HG03196 (cell line): ENCODE measurements around the gene NSL1.
"Not testable (repeated sequence)": the region's sequence is repeated elsewhere in the genome, so short reads cannot be mapped to it uniquely, and the experiment has no call there.

Experiments used
- ATAC-seq: cut with Tn5 transposase; IDR thresholded peaks from one replicate; pipeline ENCODE4 v1.9.1; 2021; ENCODE audit not compliant: unreplicated experiment

Gene NSL1

GRCh38 chr1:212711974-212712373 is 79.6 kb downstream of the NSL1 start:
- not testable (repeated sequence) for ATAC-seq

GRCh38 chr1:212710566-212710965 is 81.0 kb downstream of the NSL1 start:
- no peak for ATAC-seq

GRCh38 chr1:212703991-212704564 is 87.5 kb downstream of the NSL1 start:
- ATAC-seq: no peak

GRCh38 chr1:212702672-212703071 is 88.9 kb downstream of the NSL1 start:
- ATAC-seq: no peak

GRCh38 chr1:212701910-212702309 is 89.7 kb downstream of the NSL1 start:
- no peak for ATAC-seq

DNA sequence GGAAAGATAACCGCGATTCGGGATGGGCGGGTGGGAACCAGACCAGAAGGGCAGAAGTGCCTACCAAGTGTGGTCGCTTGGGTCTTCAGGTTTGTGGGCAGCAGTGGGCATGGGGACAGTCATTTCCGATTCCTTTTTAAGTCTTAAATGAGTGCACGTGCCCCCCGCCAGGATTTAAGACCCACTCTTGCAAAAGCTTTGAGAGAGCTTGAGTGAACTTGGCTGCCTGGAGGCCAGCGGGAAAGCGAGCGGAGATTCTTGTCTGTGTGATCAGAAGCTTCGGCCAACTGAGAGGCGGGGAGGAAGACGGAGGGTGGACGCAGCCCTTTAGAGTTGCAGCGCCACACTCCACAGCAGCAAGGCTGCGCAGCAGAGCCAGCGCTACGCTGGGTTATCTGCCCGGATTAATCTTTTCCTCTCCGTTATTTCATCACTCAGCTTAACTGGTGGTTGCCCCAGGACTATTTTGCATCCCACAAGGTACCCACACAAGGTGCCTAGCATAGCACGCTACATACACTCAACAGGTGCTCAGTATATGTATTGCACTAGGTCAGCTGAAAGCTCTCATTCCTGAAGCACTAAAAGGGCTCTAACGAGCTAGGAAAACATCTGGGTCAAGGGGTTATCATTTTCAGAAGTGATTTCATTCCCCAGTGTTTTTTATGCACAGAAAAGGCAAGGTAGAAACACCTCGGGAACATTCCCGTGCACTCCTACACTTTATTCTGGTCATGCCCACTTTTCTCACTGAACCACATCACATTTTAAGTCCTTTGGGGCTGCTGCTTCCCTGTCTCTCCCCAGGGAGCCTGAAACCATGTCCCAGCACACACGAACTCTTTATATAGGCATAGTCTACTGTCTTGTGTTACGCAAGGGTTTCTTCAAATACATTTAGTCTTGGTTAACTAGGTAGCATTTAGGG is 90.4 kb downstream of the NSL1 start:
- ATAC-seq: no peak

DNA sequence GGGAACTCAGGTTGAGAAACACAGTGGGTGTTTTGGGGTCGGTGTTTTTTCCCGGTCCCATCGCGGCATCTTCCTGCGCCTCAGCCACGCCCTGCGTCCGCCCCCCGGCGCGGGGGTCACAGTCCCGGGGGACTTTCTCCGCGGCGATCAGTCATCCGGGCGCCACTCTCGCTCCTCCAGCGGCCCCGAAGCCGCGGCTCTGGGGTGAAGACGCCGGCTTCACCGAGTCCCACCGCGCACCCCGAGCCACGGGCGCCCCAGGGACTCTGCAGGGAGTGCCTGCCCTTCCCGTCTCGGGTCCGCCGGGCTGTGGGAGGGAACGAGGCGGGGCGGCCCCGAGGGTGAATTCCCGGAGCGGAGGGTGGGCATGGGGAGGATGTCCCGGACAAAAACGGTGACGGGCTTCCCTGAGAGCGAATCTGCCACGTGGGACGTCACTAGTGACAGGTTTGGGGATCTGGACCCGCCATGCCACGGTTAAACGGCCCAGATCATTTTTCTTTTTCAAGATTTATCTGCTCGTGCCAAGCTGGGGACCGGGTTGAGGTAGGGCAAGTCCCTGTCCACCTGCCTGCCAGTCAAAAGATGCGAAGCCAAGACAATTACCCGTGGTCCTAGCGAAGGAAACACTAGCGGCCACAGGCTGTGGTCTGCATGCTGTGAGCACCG is 91.2 kb downstream of the NSL1 start:
- ATAC-seq: no peak

GRCh38 chr1:212699625-212700222 is 91.9 kb downstream of the NSL1 start, which contains the start of gene BATF3:
TSS of gene BATF3 (minus strand) at chr1:212699840. CDS start at chr1:212699762, 78 bp downstream.
- ATAC-seq: peak; percentile 4

GRCh38 chr1:212699104-212699624 is 92.4 kb downstream of the NSL1 start:
- peak; percentile 47 for ATAC-seq

- no peak for ATAC-seq
Measured at GRCh38 chr1:212698467-212699103, 93.0 kb downstream of the NSL1 start.

DNA sequence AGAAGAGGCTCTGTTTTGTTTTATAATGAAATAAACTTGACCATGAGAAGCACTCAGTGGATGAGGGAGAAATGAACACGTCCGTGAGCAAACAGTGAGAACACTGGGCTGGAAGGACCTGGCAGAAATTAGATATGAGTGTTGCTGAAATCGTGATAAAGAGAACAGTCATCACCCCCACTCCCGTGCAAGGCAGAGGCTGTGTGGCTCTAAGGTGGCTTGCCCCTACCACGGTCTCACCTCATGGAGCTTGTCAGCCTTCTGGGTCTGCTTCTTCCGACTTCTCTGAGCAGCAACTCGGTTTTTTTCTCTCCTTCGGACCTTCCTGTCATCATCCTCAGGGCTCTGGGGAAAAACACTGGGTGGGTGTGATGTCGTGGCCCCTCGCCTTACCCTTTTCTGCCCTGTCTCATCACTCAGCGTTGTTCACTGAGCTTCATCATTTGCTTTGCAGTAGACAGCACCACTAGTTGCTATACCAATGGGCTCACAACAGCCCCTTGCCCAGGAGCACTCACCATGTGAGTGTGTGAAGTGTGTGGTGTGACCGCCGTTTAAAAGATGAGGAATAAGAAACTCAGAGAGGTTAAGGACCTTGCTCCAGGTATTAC is 94.8 kb downstream of the NSL1 start:
- ATAC-seq: no peak

- no peak for ATAC-seq
Measured at GRCh38 chr1:212692774-212693644, 98.6 kb downstream of the NSL1 start.

DNA sequence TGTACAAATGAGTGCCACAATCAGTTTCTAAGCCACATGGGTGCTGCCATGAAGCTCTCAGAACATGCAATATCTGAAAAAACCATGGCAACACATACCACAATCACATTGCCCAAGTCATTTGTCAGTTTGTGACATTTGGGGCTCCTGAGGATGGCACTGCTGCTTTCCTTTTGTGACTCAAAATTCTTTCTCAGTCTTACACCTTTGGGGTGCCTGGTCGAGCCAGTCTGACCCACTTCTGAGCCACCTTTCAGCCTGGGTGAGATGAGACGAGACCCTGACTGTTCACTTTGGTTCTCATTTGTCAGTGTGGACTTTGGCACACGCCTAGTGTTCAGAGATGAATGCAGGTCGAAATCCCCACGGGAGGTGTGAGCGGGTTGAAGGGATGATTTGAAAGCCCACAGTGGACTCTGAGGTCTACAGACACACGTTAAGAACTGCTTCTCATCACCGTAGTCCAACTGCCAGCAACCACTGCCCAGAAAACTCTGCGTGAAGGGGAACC is 100.0 kb downstream of the NSL1 start:
- ATAC-seq: peak; percentile 37

GRCh38 chr1:212690816-212691403 is 100.7 kb downstream of the NSL1 start:
- ATAC-seq: no peak

DNA sequence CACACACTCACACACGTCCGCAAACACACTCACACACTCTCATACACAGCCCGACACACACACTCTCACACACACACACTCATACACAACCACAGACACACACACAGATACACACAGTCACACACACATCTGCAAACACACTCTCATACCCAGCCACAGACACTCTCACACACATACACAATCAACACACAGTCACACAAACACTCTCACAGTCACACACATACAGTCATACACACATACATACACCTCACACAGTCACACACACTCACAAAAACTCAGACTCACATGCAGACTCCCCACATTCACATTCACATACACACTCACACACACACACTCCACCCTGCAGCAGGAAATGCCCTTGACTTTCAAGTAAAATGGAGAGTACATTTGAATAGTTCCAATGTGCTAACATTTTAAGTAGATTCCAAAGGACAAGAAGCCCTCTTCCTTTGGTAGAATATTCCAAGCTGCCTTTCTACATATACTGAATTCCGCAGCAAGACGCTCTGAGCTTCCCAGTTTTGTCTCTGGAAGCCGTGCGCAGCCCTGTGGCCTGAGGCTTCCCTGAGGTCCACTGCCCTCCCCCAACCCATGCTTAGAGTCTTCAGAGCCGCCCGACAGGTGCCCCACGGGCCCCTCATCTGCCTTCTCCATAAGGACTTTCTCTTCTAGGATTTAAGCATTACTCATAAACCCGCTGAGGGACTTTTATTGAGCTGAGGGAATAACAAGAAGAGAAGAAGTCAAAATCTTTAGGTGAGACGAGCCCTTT is 101.6 kb downstream of the NSL1 start:
- ATAC-seq: no peak

- no peak for ATAC-seq
Measured at GRCh38 chr1:212689196-212689725, 102.3 kb downstream of the NSL1 start.

- ATAC-seq: no peak
Measured at GRCh38 chr1:212688341-212689047, 103.1 kb downstream of the NSL1 start.
